ENCODE data around the gene GPD2.

- TF ChIP-seq CTCF (IDR thresholded peaks at IDR 0.05; ENCODE audit: low read depth, low read length): no peak
- no peak for TF ChIP-seq POLR2A (IDR thresholded peaks at IDR 0.05; ENCODE audit: extremely low read depth, insufficient read length)
- TF ChIP-seq MAX (IDR thresholded peaks at IDR 0.05; ENCODE audit: low read depth, low read length): no peak
- no peak for TF ChIP-seq MYC (IDR thresholded peaks at IDR 0.05; ENCODE audit: low read depth, low read length)
Observed at GRCh38 chr2:156573710-156574109, 137.5 kb downstream of the GPD2 start.
